DMS53 treated with DMSO at 0.1 percent for 48 hours (cell line): ENCODE data around the gene NLRC4.
"Not testable (repeated sequence)": the region's sequence is repeated elsewhere in the genome, so short reads cannot be mapped to it uniquely, and the experiment has no call there.

Source experiments
- DNase-seq: peaks from one replicate; lab custom pipeline; 2025; ENCODE audit not compliant: unreplicated experiment; lab: John Stamatoyannopoulos, UW

NLRC4 gene, protein sequence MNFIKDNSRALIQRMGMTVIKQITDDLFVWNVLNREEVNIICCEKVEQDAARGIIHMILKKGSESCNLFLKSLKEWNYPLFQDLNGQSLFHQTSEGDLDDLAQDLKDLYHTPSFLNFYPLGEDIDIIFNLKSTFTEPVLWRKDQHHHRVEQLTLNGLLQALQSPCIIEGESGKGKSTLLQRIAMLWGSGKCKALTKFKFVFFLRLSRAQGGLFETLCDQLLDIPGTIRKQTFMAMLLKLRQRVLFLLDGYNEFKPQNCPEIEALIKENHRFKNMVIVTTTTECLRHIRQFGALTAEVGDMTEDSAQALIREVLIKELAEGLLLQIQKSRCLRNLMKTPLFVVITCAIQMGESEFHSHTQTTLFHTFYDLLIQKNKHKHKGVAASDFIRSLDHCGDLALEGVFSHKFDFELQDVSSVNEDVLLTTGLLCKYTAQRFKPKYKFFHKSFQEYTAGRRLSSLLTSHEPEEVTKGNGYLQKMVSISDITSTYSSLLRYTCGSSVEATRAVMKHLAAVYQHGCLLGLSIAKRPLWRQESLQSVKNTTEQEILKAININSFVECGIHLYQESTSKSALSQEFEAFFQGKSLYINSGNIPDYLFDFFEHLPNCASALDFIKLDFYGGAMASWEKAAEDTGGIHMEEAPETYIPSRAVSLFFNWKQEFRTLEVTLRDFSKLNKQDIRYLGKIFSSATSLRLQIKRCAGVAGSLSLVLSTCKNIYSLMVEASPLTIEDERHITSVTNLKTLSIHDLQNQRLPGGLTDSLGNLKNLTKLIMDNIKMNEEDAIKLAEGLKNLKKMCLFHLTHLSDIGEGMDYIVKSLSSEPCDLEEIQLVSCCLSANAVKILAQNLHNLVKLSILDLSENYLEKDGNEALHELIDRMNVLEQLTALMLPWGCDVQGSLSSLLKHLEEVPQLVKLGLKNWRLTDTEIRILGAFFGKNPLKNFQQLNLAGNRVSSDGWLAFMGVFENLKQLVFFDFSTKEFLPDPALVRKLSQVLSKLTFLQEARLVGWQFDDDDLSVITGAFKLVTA

DNA sequence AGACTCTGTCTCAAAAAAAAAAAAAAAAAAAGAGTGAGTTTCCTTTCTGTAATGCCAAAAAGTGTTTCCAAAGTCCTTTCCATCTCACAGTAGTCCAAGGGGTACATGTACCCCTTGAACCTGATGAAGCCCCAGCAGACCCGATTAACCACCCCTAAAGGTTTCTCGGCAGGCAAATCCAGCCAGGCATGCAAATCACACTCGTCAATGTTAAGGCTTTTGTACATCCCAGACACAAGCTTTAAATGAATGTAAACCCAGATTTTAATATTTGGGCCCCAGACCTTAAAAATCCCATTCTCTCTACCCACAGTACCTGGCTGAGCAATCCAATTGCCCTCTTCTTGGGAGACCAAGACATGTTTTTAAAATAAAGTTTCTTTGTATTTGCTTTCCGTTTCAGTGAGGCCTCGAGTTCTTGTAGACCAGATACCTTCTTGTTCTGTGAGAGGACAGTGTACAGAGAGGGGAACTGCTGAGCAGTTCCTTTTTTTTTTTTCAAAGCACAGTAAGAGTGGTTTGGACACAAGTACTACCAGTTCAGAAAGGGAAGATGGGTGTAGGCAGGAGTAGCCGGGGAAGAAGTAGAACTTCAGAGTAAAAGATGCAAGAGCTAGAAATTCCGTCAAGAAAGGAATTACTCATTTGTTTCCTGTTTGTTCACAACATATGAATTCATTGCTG lies at the start of gene NLRC4:
Gene NLRC4, minus strand, starts transcription at position 465 of the 684 bp plus-strand sequence. CDS start 8,111 bp downstream, outside the sequence.
- no peak for DNase-seq

DNA sequence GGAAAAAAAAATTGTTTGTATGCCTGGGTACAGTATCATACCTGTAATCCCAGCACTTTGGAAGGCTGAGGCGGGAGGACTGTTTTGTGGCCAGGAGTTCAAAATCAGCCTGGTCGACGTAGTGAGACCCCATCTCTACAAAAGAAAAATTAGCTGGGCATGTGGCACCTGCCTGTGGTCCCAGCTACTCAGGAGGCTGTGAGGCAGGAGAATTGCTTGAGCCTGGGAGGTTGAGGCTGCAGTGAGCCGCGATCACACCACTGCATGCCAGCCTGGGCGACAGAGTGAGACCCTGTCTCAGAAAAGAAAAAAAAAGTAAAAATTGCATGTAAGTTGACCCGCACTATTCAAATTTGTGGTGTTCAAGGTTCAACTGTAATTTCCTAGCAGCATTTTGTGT lies 45.9 kb upstream of the NLRC4 start:
- no peak for DNase-seq

DNA sequence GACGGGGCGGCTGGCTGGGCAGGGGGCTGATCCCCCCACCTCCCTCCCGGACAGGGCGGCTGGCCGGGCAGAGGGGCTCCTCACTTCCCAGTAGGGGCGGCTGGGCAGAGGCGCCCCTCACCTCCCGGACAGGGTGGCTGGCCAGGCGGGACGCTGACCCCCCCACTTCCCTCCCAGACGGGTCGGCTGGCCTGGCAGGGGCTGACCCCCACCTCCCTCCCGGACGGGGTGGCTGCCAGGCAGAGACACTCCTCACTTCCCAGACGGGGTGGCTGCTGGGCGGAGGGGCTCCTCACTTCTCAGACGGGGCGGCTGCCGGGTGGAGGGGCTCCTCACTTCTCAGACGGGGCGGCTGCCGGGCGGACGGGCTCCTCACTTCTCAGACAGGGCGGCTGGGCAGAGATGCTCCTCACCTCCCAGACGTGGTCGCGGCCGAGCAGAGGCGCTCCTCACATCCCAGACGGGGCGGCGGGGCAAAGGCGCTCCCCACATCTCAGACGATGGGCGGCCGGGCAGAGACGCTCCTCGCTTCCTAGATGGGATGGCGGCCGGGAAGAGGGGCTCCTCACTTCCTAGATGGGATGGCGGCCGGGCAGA lies 29.4 kb upstream of the NLRC4 start:
- DNase-seq: not testable (repeated sequence)

DNA sequence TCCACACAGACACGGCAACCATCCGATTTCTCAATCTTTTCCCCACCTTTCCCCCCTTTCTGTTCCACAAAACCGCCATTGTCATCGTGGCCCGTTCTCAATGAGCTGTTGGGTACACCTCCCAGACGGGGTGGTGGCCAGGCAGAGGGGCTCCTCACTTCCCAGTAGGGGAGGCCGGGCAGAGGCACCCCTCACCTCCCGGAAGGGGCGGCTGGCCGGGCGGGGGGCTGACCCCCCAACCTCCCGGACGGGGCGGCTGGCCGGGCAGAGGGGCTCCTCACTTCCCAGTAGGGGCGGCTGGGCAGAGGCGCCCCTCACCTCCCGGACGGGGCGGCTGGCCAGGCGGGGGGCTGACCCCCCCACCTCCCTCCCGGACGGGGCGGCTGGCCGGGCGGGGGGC lies 28.8 kb upstream of the NLRC4 start:
- DNase-seq: not testable (repeated sequence)

DNA sequence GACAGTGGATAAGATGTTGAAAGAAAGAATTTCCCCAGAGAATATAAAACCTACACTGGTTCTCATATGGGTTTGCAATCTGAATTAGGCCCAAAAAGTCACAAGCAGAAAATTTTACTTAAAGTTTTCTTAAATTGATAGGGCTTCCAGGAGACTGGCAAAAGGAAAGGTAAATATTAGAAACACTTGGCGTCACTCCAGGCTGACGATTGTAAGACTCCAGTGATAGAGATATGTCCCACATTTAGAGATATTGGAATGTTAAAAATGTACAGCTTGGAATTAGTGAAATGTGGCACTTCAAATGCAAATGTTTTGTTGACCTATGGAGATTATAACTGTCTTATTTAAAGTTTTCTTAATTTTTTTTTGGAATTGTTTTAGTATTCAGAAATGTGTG lies 27.1 kb upstream of the NLRC4 start:
- no peak for DNase-seq

DNA sequence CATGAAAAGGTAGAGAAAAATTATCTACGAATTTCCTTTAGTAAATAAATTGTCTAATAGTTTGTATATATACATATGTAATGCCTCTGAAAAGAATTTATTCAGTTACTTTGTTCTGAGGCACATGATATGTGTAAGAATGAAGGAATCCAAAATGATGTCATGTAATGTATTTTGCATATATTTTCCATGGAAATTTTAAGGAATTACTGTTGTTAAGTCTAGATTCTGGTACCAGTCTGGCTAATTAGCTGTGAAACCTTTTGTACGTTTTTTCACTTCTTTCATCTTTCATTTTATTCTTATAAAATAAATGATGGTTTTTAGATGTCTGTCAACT lies 25.3 kb upstream of the NLRC4 start:
- no peak for DNase-seq

DNA sequence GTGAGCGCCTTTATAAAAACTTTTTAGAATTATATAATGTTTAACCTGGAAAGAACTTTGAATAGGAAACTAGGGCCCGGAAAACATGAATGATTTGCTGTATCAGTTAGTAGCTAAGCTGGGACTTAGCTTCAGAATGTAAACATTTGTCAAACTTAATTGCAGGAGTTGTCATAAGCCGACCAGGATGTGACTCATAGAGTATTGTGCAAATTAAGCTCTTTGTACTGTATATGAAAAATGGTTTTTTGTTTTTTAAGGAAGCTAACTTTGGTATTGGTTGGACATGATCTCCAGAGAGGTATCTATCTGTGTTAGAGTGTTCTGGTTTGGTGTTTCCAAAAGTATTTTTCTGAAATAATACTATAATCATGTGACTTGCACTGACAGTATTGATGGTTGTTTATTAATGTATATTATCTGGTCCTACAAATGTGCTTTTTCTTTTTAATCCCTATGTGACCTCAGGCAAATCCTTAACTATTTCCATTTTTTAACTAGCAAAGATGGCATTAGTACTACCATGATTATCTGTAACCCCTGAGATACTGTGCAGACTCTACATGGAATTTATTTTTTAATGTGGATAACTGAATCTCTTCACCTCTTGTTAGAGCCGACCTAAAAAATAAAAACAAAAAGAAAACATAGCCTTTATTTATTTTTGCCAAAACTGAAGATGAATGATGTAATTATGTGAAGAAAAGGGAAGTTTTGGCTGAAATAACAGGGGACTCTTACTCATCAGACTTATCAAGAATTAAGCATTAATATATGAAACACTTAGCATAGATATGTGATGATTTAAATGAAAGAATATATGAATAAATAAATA lies 24.7 kb upstream of the NLRC4 start:
- DNase-seq: peak; percentile 13

DNA sequence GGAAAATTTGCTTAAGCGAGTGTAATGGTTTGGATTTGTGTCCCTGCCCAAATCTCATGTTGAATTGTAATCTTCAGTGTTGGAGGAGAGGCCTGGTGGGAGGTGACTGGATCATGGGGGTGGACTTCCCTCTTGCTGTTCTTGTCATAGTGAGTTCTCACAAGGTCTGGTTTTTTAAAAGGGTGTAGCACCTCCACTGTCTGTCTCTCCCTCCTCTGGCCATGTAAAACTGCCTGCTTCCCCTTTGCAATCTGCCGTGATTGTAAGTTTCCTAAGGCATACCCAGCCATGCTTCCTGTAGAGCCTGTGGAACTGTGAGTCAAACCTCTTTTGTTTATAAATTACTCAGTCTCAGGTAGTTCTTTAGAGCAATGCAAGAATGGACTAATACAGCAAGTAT lies 19.6 kb upstream of the NLRC4 start:
- DNase-seq: no peak

DNA sequence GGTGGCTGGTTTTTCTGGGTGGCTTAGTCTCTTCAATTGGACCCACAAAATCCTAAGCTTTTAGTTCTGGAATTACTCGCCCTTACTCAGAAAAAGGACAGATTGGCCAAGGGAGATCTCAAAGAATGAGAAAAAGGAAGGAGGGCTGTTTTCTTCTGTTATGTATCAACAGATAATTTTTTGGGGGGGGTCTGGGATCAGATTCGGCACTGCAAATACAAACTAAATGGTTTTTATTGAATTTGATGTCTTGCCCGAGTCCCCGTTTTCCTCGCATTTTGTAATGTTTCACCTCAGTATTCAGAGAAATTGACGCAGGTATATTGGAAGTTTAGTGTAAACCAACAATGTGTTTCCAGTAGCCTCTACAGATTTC lies 13.8 kb upstream of the NLRC4 start:
- no peak for DNase-seq

DNA sequence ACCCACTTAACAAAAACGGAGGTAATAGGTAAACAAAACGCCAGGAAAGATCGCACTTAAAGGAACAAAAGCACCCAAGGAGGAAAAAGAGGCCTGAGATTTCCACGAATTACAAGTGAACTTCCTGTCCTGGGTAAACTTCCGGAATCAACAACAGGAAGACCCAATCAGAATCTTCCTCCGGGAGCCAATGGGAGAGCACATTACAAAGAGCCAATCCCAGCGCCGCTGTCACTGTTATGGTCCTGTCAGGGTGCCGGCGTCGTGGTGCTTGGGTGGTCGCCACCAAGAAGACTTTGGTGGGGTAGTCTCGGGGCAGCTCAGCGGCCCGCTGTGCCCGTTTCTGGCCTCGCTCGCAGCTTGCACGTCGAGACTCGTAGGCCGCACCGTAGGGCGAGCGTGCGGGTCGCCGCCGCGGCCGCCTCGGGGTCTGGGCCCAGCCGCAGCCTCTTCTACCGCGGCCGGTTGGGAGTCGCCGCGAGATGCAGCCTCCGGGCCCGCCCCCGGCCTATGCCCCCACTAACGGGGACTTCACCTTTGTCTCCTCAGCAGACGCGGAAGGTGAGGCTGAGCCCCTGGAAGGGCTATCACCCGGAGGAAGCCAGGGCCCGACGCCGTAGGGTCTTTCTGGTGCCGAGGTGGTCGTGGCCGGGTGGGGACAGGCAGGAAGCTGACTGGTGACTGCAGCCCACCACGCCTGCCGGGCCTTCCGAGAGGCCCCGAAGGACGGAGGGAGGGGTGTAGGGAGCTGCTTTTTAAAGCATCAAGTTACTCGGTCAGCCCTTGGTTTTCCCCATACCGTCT lies 13.2 kb upstream of the NLRC4 start, which contains the start of gene YIPF4:
Gene YIPF4, plus strand, starts transcription at position 231 of the 804 bp plus-strand sequence. Its CDS starts 252 bp downstream, at position 483.
- peak; percentile 77 for DNase-seq

DNA sequence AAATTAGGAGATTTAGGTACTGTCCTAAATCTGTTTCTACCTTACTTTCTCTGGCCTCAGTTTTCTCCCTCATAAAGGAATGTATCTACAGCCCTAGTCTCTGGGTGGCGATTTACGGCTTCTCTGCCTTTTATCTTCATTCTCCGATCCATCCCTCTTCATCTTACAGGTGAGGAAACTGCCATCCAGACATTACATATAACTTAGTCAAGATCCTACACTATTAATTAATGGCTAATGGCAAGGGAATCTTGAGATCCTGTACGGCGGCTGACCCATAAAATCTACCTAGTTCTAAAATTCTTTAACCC lies 12.6 kb upstream of the NLRC4 start:
- DNase-seq: no peak

DNA sequence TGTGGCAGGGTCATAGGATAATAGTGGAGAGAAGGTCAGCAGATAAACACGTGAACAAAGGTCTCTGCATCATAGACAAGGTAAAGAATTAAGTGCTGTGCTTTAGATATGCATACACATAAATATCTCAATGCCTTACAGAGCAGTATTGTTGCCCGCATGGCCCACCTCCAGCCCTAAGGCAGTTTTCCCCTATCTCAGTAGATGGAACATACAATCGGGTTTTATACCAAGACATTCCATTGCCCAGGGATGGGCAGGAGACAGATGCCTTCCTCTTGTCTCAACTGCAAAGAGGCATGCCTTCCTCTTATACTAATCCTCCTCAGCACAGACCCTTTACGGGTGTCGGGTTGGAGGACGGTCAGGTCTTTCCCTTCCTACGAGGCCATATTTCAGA lies 11.1 kb upstream of the NLRC4 start:
- DNase-seq: not testable (repeated sequence)

DNA sequence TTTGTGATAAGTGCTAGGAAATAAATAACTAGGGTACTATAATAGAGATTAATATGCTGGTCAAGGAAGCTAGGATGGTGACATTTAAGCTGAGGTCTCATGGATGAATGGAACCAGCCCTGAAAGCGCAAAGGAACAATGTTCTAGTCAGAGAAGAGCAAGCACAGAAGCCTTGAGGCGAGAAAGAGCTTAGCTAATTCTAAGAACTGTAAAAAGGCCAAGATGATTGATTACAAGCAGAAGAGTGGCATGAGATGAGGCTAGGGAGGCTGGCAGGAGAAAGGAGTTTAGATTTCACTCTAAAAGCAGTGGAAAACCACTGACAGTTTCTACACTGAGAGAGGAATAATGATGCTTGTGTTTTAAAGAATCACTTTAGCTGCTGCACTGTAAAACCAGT lies 9.6 kb upstream of the NLRC4 start:
- no peak for DNase-seq

DNA sequence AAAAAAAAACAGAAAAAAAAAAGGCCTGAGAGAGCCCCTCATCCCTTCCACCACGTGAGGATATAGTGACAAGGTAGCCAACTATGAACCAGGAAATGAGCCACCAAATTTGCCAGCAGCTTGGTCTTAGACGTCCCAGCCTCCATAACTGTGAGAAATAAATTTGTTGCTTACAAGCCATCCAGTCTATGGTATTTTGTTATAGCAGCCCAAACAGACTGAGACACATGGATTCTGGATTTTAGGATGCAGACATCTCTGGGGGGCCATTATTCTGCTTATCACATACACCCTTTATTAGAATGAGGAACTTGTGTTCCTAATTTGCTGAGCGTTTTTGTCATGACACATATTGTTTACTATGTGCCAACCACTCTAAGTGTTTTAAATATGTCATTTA lies 7.6 kb upstream of the NLRC4 start:
- DNase-seq: no peak

DNA sequence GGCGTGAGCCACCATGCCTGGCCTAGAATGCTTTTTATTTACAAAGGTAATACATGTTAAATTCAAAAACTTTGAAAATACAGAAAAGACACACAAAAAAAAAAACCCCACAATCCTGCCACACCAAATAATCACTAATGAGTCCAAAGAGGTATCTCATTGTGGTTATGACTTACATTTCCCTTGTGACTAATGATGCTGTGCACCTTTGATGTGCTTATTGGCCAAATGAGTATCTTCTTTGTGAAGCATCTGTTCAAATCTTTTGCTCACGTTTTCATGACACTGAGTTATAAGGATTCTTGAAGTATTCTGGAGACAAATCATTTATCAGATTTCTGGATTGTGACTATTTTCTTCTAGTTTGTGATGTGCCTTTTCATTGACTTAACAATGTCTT lies 6.4 kb upstream of the NLRC4 start:
- no peak for DNase-seq

DNA sequence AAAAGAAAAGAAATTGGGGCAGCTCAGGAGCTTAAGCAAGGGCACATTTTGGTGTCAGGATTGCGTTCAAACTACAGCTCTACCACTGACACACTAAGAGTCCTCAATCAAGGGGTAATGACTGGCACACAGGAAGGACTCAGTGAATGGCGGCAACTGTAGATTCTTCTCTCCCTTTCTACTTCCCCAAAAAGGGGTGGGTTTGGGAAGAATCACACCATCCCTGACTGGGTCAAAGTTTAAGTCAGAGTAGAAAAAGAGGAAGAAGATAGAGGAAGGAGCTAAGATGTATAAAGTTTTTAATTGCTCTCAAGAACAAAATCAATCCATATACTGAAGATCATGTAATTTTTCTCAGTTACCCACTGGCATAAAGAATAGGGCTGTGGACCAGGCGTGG lies 2.6 kb downstream of the NLRC4 start:
- DNase-seq: no peak

DNA sequence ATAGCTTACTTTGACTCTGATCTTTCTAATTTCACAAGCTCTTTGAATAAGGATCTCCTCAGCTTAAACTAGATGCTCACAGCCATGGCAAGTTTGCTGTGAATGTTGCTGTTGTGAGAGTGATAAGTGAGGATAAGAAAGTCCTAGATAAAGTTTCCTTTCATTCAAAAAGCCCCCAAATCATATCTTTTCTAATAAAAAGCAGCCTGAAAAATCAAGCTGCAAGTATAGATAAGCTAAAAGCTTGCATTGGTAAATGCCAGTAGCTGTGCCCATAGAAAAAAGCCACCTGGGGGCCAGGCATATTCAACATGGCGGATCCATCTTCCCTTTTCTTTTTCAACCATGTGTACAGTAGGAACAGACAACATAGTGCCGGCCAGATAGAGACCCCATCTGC lies 4.3 kb downstream of the NLRC4 start:
- DNase-seq: no peak

DNA sequence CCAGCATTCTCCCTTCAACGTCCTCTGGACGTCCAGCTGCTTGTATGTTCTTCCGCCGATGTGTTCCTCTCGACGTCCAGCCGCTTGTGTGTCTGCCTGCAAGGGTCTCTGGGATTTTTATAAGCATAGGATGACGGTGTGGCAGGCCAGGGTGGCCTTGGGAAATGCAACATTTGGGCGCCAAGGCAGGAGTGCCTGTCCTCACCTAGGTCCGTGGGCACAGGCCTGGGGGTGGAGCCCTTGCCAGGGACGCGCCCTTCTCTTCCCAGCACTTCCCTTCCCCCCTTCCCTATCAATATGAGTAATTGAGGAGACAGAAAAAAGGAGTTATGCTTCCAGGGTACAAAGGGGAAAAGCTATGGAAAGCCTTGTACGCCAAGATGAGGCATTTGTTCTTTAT lies 6.4 kb downstream of the NLRC4 start:
- DNase-seq: no peak

DNA sequence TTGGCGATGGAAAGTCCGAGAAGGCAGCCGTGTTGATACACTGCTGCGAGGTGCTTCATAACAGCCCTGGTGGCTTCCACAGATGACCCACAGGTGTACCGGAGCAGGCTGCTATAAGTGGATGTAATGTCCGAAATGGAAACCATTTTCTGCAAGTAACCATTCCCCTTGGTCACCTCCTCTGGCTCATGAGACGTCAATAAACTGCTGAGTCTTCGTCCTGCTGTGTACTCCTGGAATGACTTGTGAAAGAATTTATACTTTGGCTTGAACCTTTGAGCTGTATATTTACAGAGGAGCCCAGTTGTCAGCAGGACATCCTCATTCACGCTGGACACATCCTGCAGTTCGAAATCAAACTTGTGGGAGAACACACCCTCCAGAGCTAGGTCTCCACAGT lies 14.4 kb downstream of the NLRC4 start:
- no peak for DNase-seq
